Activated naive CD8-positive, alpha-beta T cell treated with anti-CD3 and anti-CD28 coated beads, Interleukin-2, amount 50 U/mL, for 24 hours (primary cell): ENCODE measurements around the gene FAM186B.

Experiments
- ATAC-seq: fragments of 150-1000 bp; cut with Tn5 transposase; one replicate; pipeline ENCODE4 v1.10.0; 2021
- DNase-seq: peaks from one replicate; pipeline ENCODE4 v3.0.0; 2021
- H3K27ac Mint-ChIP-seq: one replicate; pipeline ENCODE4 v1.8.0; 2021; ENCODE audit warnings: mild to moderate bottlenecking, mixed read lengths
- H3K27me3 Mint-ChIP-seq: one replicate; pipeline ENCODE4 v1.8.0; 2021; ENCODE audit warnings: mixed read lengths
- H3K36me3 Mint-ChIP-seq: one replicate; pipeline ENCODE4 v1.8.0; 2021; ENCODE audit warnings: low read depth, mixed read lengths
- H3K4me1 Mint-ChIP-seq: one replicate; pipeline ENCODE4 v1.8.0; 2021; ENCODE audit warnings: mixed read lengths
- H3K4me3 Mint-ChIP-seq: one replicate; pipeline ENCODE4 v1.8.0; 2021; ENCODE audit warnings: mild to moderate bottlenecking, moderate library complexity, mixed read lengths
- H3K9me3 Mint-ChIP-seq: one replicate; pipeline ENCODE4 v1.8.0; 2021; ENCODE audit warnings: mixed read lengths

The FAM186B gene

GRCh38 chr12:49558526-49558925 is 46.9 kb downstream of the FAM186B start:
- no peak for ATAC-seq
- no peak overlapping the region for H3K27ac Mint-ChIP-seq
- H3K36me3 Mint-ChIP-seq = peaks cover 27% of the 10 kb centered on the region
- H3K4me1 Mint-ChIP-seq = peaks cover 22% of the 10 kb centered on the region
- H3K27me3 Mint-ChIP-seq = no peaks in the 10 kb centered on the region
- no peaks in the 10 kb centered on the region for H3K9me3 Mint-ChIP-seq
- no peak for DNase-seq
- no peak overlapping the region for H3K4me3 Mint-ChIP-seq

- Mint-ChIP-seq H3K4me1 (peaks cover 22% of the 10 kb centered on the region), H3K27me3 (no peaks in the 10 kb centered on the region), H3K9me3 (no peaks in the 10 kb centered on the region), H3K27ac (no peak overlapping the region), H3K4me3 (no peak overlapping the region), H3K36me3 (peaks cover 24% of the 10 kb centered on the region)
- DNase-seq = no peak
- no peak for ATAC-seq
These were observed 47.6 kb downstream of the FAM186B start for GRCh38 chr12:49557917-49558215.

- H3K36me3 Mint-ChIP-seq = peaks cover 22% of the 10 kb centered on the region
- no peak for DNase-seq
- H3K27me3 Mint-ChIP-seq = no peaks in the 10 kb centered on the region
- no peaks in the 10 kb centered on the region for H3K9me3 Mint-ChIP-seq
- H3K4me3 Mint-ChIP-seq = no peak overlapping the region
- H3K4me1 Mint-ChIP-seq = peaks cover 22% of the 10 kb centered on the region
- H3K27ac Mint-ChIP-seq = no peak overlapping the region
- ATAC-seq = no peak
These were observed 48.1 kb downstream of the FAM186B start for GRCh38 chr12:49557187-49557916.

- Mint-ChIP-seq H3K4me1 (peaks cover 15% of the 10 kb centered on the region), H3K27ac (no peak overlapping the region), H3K36me3 (peaks cover 15% of the 10 kb centered on the region), H3K4me3 (no peak overlapping the region), H3K27me3 (no peaks in the 10 kb centered on the region), H3K9me3 (no peaks in the 10 kb centered on the region)
- DNase-seq (no peak), ATAC-seq (no peak)
These were observed 48.9 kb downstream of the FAM186B start for GRCh38 chr12:49556391-49557186.

- no peak for ATAC-seq
- peaks cover 7% of the 10 kb centered on the region for H3K4me1 Mint-ChIP-seq
- no peaks in the 10 kb centered on the region for H3K9me3 Mint-ChIP-seq
- peaks cover 14% of the 10 kb centered on the region for H3K36me3 Mint-ChIP-seq
- peaks cover under 1% of the 10 kb centered on the region for H3K27me3 Mint-ChIP-seq
- no peak for DNase-seq
- no peak overlapping the region for H3K4me3 Mint-ChIP-seq
- H3K27ac Mint-ChIP-seq = no peak overlapping the region
These were observed 49.6 kb downstream of the FAM186B start for GRCh38 chr12:49555631-49556390.

GRCh38 chr12:49554266-49554665 is 51.2 kb downstream of the FAM186B start:
- no peaks in the 10 kb centered on the region for H3K9me3 Mint-ChIP-seq
- no peak for ATAC-seq
- peaks cover 6% of the 10 kb centered on the region for H3K27me3 Mint-ChIP-seq
- no peak overlapping the region for H3K27ac Mint-ChIP-seq
- H3K36me3 Mint-ChIP-seq = peaks cover 7% of the 10 kb centered on the region
- H3K4me1 Mint-ChIP-seq = peaks cover 5% of the 10 kb centered on the region
- DNase-seq = no peak
- no peak overlapping the region for H3K4me3 Mint-ChIP-seq

GRCh38 chr12:49553512-49554088 is 51.8 kb downstream of the FAM186B start:
- ATAC-seq = no peak
- Mint-ChIP-seq H3K9me3 (no peaks in the 10 kb centered on the region), H3K4me3 (no peak overlapping the region), H3K27me3 (peaks cover 8% of the 10 kb centered on the region), H3K27ac (no peak overlapping the region), H3K4me1 (peaks cover 8% of the 10 kb centered on the region), H3K36me3 (peaks cover 2% of the 10 kb centered on the region)
- no peak for DNase-seq

- H3K27ac Mint-ChIP-seq = no peak overlapping the region
- H3K27me3 Mint-ChIP-seq = peaks cover 12% of the 10 kb centered on the region
- ATAC-seq = no peak
These were observed 52.5 kb downstream of the FAM186B start for GRCh38 chr12:49552899-49553298.

GRCh38 chr12:49552425-49552824 is 53.0 kb downstream of the FAM186B start:
- Mint-ChIP-seq H3K36me3 (no peaks in the 10 kb centered on the region), H3K27ac (no peak overlapping the region), H3K9me3 (no peaks in the 10 kb centered on the region), H3K4me1 (peaks cover 18% of the 10 kb centered on the region), H3K27me3 (peaks cover 12% of the 10 kb centered on the region), H3K4me3 (no peak overlapping the region)
- ATAC-seq = no peak
- DNase-seq = no peak

More at GRCh38 chr12:49552899-49553298, 52.5 kb downstream of the FAM186B start:
- peaks cover 15% of the 10 kb centered on the region for H3K4me1 Mint-ChIP-seq
- H3K9me3 Mint-ChIP-seq = no peaks in the 10 kb centered on the region
- H3K36me3 Mint-ChIP-seq = no peaks in the 10 kb centered on the region
- no peak for DNase-seq
- H3K4me3 Mint-ChIP-seq = no peak overlapping the region

GRCh38 chr12:49552014-49552413 is 53.4 kb downstream of the FAM186B start:
- Mint-ChIP-seq H3K9me3 (no peaks in the 10 kb centered on the region), H3K4me3 (no peak overlapping the region), H3K4me1 (peaks cover 22% of the 10 kb centered on the region), H3K27ac (no peak overlapping the region), H3K27me3 (peaks cover 16% of the 10 kb centered on the region), H3K36me3 (no peaks in the 10 kb centered on the region)
- DNase-seq (no peak), ATAC-seq (no peak)

- no peaks in the 10 kb centered on the region for H3K9me3 Mint-ChIP-seq
- H3K4me3 Mint-ChIP-seq = no peak overlapping the region
- peaks cover 19% of the 10 kb centered on the region for H3K27me3 Mint-ChIP-seq
- ATAC-seq (no peak), DNase-seq (no peak)
- H3K4me1 Mint-ChIP-seq = peaks cover 22% of the 10 kb centered on the region
- no peak overlapping the region for H3K27ac Mint-ChIP-seq
- no peaks in the 10 kb centered on the region for H3K36me3 Mint-ChIP-seq
These were observed 54.7 kb downstream of the FAM186B start for GRCh38 chr12:49550693-49551252.

- Mint-ChIP-seq H3K27ac (no peak overlapping the region), H3K4me3 (peak overlapping the region; percentile 80), H3K27me3 (peaks cover 19% of the 10 kb centered on the region), H3K9me3 (no peaks in the 10 kb centered on the region), H3K36me3 (no peaks in the 10 kb centered on the region), H3K4me1 (peaks cover 23% of the 10 kb centered on the region)
- DNase-seq = no peak
- ATAC-seq = no peak
These were observed 55.4 kb downstream of the FAM186B start for GRCh38 chr12:49549735-49550692.

GRCh38 chr12:49548822-49549648 is 56.4 kb downstream of the FAM186B start:
- peak; percentile 35 for ATAC-seq

More at GRCh38 chr12:49548822-49549648, 56.4 kb downstream of the FAM186B start:
- Mint-ChIP-seq H3K36me3 (no peaks in the 10 kb centered on the region), H3K9me3 (no peaks in the 10 kb centered on the region), H3K27me3 (peaks cover 19% of the 10 kb centered on the region), H3K27ac (peak overlapping the region; percentile 83), H3K4me3 (peak overlapping the region; percentile 80), H3K4me1 (peaks cover 27% of the 10 kb centered on the region)
- peak; percentile 47 for DNase-seq
